NCI-H774 (cell line): ENCODE measurements around the gene KIF1C.
A peak's percentile ranks its signal among the peaks of the same experiment; 100 is the strongest.

Source experiments
- DNase-seq: peaks from one replicate; lab custom pipeline; 2025; lab: John Stamatoyannopoulos, UW

KIF1C gene

DNA sequence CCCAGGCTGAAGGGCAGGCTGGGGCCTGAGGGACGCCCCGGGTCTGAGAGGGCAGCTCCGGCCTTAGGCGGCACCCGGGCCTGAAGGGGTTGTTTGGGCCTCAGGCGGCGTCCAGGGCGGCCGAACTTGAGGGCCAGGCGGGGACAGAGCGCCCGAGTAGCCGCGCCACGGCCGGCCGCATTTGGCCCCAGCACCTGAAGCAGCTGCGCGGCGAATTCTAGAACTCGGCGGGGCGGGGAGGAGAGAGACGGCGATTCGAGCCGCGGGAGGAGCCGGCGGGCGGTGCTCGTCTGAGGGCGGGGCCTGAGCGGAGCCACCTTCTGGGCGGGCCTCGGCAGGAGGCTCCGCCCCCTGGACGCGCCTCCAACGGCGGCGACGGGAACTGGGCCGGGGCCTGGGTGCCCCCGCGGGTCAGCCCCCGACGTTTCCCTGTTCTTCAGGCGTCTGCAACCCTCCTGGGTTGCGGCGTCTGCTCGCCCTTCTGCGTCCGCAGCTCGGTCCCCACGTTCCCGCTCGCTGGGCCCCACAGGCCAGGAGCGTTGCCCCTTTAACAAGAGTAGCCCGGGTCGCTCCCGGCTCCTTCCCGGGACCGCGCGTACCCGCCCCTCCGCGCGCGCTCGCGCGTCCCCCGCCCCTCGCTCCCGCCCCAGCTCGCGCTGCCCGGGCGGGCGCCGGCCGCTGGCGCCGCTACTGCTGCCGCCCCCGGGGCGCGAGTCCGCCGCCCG lies at the start of gene KIF1C, which contains the start of gene INCA1:
KIF1C (plus strand) TSS at position 649 of the 725 bp plus-strand sequence. CDS start 2,297 bp downstream, outside the sequence.
INCA1 (minus strand) TSS at position 221 of the 725 bp plus-strand sequence. CDS start 3,085 bp downstream, outside the sequence.
- peak; percentile 68 for DNase-seq

DNA sequence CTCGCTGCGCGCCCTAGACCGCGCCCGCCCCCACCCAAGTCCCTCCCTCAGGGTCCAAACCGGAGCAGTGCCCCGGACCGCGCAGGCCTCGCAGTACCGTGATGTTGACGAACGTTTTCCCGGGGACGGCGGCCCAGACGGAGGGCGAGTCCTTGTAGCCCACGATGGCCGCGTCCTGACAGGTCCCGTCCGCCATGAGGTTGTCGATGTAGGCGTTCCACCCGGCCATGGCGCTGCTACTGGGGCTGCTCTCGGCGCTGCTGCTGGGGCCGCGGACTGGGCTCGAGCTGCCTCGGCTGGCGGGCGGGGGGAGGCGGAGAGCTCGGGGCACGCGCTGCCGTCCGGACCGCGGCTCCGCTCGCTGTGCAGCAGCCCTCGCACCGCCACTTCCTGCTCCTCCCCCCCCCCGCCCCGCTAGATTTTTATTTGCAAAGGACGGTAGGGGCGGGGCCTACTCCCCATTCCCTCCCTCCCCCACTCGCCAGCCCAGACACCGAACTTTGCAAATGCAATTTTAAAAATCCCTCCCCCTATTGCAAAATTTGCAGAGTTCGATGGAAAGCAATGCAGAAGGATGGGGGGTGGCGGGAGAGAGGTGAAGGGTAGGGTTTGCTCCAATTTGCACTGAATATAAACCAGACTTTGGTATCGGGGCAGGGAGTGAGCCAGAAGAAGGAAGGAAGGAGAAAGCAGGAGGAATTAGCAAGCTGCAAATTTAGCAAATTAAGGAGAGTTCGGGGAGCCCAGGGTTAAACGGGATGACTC lies 49.4 kb upstream of the KIF1C start, which contains the start of gene PFN1:
PFN1 (minus strand) TSS at position 365 of the 765 bp plus-strand sequence; CDS start at position 229, 136 bp downstream.
- peak; percentile 62 for DNase-seq

DNA sequence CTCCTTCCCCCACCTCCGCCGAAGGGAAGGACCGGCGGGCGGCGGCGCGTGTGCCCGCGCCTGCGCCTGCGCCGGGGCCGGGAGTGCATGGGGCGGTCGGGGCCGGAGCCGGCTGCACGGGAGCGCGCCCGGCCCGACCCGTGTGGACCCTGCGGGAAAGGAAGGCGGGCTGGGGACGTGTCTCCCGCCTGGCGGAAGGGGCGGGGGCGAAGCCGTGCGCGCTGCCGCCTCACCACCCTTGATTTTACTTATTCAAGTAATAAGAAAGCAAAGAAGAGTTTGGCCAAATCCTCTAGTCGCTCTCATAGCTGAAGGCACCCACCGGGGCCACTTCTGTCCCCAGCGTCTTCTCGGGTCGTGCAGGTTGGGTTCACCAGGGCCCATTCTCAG lies 48.8 kb upstream of the KIF1C start:
- peak; percentile 62 for DNase-seq

DNA sequence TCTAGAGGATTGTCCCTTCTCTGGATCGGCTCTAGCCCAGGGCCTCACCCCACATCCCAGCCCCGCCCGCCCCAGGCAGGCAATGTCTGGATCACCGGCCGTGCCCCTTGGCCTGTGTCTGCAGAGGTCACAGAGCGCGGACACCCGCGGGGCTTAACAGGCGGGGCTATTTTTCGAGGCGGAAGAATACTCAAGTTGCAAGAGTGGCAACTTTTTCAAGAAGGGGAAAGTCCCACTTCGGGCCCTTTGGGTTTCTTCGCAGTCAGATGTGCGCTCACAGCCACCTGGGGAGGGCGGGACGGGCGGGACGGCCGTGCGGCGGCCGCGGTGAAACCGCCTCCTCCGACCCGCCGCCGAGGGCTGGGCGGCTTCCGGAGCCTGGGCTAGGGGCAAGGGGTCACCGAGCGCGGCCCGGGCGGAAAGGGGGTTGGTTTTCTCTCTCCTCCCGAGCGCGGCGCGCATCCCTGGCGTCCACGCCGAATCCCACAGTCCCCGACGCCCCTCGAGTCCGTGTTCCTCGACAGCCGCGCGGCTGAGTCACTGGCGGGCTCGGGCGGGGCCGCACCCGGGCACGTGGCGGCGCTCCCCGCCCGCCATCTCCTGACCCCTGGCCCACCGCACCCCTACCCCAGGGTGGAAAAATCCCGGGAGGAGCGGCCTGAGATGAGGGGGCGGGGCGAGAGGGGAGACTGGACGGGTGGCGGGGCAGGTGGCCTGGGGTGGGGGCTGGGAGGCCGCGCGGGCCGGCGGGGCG lies 48.3 kb upstream of the KIF1C start:
- no peak for DNase-seq

DNA sequence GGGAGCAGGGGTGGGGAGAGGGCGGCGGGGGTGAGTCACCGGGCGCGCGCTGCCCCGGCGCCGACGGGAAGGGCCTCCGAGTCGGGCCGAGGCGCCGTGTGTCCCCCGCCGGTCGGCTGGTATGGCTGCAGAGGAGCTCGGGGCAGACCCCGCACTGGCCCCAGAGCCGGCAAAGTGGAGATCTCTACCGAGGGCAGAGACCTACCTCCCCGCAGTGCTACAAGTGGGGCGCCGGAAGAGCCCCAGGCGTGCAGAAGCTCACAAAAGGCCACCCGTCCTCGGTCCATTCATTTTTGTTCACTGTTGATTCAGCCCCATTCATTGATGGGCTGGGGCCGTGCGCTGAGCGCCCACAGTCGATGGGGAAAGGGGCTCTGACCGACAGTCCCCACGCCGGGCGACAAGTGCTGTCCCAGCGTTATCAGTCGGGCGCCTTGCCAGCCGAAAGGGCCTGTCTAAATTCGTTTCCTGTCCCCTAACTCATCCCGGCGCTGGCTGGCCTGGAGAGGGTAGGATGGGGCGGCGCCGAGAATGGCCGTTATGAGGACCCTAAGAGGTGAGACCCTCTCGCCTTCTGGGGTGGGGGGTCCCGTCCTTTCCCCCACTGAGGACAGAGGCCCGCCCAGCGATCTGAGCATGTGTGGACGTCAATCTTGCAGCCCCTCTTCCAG lies 47.5 kb upstream of the KIF1C start:
- DNase-seq = peak; percentile 23

DNA sequence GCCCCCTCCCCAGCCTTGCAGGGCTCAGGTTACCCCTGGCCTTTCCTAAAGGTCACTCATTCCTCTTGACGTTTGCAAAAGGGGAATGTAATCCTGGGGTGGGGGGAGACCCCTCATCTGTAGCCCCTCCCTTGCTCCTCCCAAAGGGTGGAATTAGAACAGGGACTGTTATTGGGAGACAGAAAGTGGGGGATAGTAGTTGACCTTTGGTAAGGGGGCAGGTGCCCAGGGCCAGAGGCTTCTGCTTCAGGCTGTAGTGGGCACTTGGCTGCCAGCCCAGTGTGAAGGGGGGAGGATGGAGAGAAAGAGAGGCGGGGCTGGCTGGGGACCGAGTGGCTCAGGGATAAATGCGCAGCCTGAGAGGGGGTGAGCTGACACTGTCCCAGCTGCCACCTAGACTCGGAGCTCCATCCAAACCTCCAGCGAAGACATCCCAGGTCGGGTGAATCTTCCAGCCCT lies 47.0 kb upstream of the KIF1C start, which contains the start of gene ENO3:
ENO3 (plus strand) TSS at position 374 of the 459 bp plus-strand sequence. CDS start 711 bp downstream, outside the sequence.
- no peak for DNase-seq

DNA sequence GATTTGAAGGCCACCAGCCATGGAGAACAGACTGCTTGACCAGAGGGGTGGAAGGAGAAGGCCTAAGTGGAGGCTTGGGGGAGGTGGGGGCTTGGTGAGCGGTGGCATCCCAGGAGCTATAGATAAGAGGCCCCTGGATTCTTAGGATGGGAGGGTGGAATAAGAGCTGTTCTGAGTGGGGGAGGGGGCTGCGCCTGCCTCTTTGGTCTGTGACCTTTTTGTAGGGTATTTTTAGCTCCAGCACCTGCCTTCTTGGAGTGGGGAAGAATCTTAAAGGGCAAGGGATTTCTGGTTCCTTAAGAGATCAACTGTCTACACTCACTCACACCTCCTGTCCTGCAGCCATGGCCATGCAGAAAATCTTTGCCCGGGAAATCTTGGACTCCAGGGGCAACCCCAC lies 46.3 kb upstream of the KIF1C start:
- DNase-seq = no peak

DNA sequence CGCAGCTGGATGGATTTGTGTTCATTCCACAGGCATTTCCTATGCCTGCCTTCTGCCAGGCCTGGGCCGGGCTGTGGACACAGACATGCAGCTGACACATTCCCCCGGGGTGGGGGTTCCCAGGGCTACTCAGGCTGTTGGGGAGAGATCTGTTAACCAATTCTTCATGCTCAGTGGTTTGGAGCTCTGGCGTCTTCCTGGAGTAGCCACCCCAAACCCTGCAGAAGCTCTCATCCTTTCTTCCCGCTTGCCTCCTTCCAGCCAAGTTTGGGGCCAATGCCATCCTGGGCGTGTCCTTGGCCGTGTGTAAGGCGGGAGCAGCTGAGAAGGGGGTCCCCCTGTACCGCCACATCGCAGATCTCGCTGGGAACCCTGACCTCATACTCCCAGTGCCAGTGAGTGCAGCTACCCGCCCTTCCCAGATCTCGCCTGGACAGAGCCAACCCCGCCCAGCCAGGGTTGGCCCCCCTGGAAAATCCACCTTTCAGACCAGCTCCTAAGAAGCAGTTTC lies 44.2 kb upstream of the KIF1C start:
- no peak for DNase-seq

DNA sequence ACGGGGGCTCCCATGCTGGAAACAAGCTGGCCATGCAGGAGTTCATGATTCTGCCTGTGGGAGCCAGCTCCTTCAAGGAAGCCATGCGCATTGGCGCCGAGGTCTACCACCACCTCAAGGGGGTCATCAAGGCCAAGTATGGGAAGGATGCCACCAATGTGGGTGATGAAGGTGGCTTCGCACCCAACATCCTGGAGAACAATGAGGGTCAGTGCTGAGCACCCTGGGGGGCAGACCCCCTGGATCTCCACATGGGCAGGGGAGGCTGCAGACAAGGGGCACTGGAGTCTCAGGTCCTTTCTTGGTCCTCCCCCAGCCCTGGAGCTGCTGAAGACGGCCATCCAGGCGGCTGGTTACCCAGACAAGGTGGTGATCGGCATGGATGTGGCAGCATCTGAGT lies 42.7 kb upstream of the KIF1C start:
- no peak for DNase-seq

DNA sequence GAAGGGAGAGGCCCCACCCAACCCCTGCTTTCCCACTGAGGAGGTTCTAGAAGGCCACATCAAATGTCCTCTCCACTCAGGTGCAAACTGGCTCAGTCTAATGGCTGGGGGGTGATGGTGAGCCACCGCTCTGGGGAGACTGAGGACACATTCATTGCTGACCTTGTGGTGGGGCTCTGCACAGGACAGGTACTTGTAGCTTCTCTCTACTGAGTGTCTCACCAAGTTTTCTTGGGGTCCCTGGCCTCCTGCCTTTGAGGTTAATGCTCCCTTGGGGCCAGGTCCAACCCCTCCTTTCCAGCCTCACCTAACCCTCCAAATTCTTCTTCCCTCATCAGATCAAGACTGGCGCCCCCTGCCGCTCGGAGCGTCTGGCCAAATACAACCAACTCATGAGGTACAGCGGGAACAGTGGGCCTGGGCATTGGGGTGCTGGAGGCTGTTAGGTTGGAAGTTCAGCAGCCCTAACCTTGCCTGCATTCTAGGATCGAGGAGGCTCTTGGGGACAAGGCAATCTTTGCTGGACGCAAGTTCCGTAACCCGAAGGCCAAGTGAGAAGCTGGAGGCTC lies 41.2 kb upstream of the KIF1C start:
- DNase-seq = no peak

DNA sequence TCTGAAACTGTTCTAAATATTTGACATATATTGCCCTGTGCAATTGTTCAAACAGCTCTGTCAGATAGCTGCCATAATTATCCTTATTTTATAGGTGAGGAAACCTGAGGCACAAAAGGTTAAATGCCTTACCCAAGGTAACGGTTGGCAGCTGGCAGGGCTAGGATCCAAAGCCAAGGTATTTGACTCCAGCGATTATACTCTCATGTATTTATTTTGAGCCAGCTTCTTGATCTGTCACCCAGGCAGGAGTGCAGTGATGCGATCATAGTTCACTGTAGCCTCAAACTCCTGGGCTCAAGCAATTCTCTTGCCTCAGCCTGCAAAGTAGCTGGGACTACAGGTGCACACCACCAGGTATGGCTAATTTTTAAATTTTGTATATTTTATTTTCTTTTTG lies 39.6 kb upstream of the KIF1C start:
- DNase-seq = no peak

DNA sequence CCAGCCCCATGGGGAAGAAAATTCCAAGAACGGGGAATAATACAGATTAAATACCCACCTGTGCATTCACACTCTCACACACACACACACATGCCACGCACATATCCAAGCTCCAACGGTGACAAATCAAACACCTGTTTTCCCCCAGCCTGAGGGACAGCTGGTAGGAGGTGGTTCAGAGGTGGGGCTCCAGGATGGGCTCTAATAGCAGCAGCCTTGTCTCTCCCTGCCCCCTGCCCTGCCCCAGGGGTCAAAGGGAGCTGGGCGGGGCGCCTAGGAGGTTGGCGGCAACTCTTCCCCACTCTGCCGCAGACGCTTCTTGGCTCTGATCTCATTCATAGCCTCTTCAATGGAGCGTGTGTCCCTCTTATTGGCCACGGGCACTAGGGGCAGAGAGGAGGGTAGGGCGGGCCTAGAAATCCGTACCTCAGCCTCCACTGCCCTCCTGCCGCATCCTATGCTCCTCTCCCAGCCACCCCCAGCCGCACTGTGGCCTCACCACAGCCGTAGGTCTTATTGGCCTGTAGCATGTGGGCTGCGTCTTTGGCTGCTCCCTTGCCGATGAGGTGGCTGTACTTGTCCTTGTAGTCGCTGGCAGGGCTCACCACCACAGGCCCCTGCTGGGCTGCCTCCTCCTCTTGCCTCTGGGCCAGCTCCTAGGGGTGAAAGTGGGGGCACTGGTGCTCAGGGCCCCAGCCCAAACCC lies 38.3 kb upstream of the KIF1C start:
- DNase-seq = no peak

DNA sequence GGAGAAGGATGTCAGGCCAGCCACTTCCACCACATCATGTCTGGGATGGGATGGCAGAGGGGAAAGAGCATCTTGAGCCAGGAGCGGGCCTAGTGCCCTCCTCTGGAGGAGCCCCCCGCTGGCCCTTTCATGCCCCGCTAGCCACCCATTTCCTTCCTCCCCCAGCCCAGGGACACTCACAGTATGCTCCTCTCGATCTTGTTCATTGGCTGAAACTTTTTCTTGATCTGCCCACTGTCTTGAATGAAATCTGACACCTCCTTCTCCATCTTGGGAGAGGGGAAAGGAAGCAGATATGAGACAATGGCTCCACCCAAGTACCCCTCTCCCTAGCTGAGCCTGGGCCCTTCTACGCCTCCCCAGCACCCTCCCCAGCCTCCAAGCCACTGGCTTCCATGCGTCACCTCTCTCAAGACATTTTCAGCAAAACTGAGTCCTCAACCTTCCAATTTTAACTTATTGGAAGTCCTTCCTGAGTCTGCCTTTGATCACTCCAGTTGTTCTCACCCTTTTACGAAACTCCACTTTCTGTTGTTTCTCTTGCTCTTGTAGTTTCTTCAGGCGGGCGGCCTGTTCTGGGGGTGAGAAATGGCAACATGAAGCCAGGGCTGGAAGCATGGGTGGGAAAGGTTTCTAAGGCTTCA lies 37.3 kb upstream of the KIF1C start:
- no peak for DNase-seq

DNA sequence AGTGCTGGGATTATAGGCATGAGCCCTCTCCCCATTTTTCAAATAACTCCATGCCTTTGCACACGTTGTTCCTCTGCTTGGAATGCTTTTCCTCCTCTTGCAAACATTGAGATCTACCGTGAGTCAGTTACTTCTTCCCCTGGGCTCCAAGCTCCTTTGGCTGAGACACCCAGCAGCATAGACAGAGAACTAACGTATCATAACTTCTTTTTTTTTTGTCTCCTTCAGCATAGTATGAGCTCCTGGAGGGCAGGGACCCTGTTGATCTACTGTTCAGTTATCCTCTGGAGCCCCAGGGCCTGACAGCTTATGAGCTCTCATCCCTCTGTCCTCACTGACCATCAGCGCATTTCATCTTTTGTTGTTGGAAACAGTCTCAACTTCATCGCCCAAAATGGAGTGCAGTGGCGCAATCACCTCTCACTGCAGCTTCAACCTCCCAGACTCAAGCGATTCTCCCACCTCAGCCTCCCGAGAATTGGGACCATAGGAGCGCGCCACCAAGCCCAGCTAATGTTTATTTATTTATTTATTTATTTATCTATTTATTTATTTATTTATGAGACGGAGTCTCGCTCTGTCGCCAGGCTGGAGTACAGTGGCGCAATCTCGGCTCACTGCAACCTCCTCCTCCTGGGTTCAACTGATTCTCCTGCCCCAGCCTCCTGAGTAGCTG lies 32.3 kb upstream of the KIF1C start:
- no peak for DNase-seq

DNA sequence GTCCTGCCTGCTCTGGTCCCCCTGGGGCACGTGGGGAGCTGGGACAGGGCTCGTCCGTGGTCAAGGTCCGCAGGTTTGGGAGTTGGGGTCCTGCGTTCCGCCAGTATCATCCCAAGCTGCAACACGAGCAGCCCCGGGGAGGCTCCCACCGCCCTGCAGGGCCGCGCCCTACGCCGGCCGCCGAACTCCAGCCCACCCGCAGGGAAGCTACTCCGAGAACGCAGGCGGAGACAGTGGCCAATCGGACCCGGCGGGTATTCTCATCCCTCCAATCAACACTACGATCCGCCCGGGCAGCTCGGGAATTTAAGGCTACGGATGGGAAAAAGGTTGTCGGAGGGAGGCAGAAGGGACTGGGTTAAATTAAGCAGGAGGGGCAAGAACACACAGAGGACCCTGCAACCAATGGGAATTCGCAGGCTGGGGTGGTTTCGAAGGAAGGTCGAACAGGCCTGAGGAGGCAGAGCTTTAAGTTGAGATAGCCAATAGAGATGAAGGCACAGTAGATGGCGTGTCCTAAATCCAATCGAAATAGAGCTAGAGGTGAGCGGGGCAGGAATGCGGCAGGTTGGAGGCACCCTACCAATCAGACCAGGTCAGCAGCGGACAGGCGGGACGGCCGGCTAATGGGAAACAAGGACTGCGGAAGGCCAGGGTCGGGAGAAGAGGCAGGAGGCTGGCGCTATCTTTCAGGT lies 30.8 kb upstream of the KIF1C start:
- DNase-seq = peak; percentile 93

DNA sequence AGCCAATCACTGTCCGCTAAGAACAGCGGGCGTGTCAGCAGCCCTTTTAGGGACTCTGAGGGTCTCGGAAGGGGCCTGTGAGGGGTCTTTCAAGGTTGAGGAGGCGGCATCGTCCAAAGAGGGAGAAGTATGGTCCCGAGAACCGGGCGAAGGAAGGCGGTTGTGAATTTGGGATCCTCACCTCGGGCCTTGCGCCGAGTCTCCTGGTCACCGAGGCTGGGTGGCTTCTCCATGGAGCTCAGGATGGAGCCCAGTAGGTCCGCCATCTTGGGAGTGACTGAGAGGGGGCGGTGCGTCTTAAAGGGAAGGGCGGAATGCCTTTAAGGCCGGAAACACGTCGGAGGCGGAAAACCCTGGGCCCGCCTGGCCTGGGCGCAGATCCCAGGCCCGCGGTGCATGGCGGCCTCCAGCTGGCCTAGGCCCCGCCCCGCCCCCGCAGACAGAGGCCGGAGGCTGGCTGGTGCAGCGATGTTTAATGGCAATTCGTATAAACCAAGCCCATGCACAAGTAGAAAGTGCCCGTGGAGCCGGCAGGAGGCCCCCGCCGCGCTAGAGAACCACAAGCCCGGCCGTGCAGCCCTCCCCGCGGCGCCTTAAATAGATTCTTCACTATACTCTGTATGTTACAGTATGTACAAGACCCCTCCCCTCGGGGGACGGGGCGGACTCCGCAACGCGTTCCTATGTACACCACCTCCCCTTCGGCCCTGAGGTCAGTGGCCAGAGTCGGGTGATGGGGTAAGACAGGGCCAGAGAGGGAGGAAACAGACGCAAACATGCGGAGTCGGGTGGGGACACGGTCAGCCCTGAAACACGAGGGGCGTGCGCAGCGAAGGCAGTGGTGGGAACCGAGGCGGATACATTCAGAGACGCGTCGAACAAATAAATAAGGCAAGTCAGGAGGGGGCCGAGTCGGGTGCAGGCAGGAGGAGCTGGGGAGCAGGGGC lies 29.9 kb upstream of the KIF1C start, which contains the start of gene SPAG7:
SPAG7 (minus strand) TSS at position 279 of the 947 bp plus-strand sequence; CDS start at position 266, 13 bp downstream.
- peak; percentile 70 for DNase-seq

DNA sequence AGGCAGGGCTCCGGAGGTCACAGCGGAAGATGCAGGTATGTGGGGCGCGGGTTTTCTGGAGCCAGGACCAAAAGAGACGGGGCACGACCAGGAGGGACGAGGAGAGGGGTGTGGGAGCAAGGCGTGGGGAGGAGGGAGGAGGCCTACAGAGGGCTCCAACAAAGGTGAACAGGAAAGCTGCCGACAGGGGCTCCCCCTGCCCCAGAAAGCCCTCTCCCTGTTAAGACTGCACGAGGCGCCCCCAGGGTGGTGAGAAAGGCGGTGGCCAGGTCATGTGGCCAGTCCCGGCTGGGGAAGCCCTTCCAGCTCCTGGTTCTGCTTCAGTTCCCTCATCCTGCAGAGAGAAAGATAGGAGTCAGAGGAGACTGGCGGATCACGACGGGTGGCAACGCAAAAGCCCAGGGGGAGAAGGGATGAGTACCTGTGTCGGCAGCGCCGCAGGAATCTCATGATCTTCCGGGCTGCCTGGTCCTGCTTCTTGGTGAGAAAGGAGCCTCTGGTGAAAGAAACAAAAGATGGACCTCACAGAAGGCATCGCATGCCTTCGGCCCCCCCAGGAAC lies 29.2 kb upstream of the KIF1C start:
- no peak for DNase-seq
